Keratinocyte (primary cell): ENCODE data around the gene KCNG2. TPM values are rescaled to one million over a fixed set of nuclear protein-coding genes. Genes with fewer than 3 reads are reported as not detected.

Experiments
- DNase-seq: peaks from one replicate; pipeline ENCODE4 v3.0.0-alpha.2; 2011; ENCODE audit warnings: low read depth, missing footprints, low spot score
- FAIRE-seq: peaks from 2 replicates; lab custom pipeline; 2011; peaks lifted over from hg19 to GRCh38; lab: Jason Lieb, UNC
- H2AFZ ChIP-seq: 2 replicates; pipeline ENCODE4 v1.6.0; 2012; ENCODE audit warnings: low read length, control low read depth, inconsistent platforms; ENCODE audit not compliant: control insufficient read depth
- H3K27ac ChIP-seq: 2 replicates; pipeline ENCODE4 v1.5.1; 2011; ENCODE audit warnings: low read length; ENCODE audit not compliant: control insufficient read depth, insufficient read depth
- H3K27me3 ChIP-seq: 3 replicates; pipeline ENCODE4 v1.6.0; 2011; ENCODE audit warnings: low read length; ENCODE audit not compliant: control insufficient read depth, insufficient read depth; ENCODE audit errors: extremely low read depth
- H3K36me3 ChIP-seq, 2 experiments: 2 replicates in 1 of 2; 3 replicates in 1 of 2; pipeline ENCODE4 v1.5.1; 2011; ENCODE audit warnings: low read length in 2 of 2, mild to moderate bottlenecking in 1 of 2; ENCODE audit not compliant: control insufficient read depth in 2 of 2, insufficient read depth in 2 of 2; ENCODE audit errors: extremely low read depth in 1 of 2
- H3K4me1 ChIP-seq: 3 replicates; pipeline ENCODE4 v1.5.1; 2011; ENCODE audit warnings: low read length; ENCODE audit not compliant: control insufficient read depth, insufficient read depth; ENCODE audit errors: extremely low read depth
- H3K4me2 ChIP-seq: 3 replicates; pipeline ENCODE4 v1.6.0; 2011; ENCODE audit warnings: low read depth, low read length; ENCODE audit not compliant: control insufficient read depth, insufficient read depth; ENCODE audit errors: extremely low read depth
- H3K4me3 ChIP-seq, 3 experiments: fragments of 200-600 bp in 1 of 3; sonication (generic) in 1 of 3; 2 replicates in 2 of 3; 3 replicates in 1 of 3; pipeline ENCODE4 v1.5.1; 2011 to 2016; ENCODE audit warnings: low read length in 3 of 3, mild to moderate bottlenecking in 3 of 3, control low read depth in 2 of 3, inconsistent platforms in 1 of 3, low read depth in 1 of 3, mixed read lengths in 1 of 3, mixed run types in 1 of 3, moderate library complexity in 1 of 3; ENCODE audit not compliant: control insufficient read depth in 2 of 3, insufficient read depth in 2 of 3; ENCODE audit errors: extremely low read depth in 1 of 3
- H3K79me2 ChIP-seq: 2 replicates; pipeline ENCODE4 v1.6.0; 2012; ENCODE audit warnings: low read length; ENCODE audit not compliant: control insufficient read depth, insufficient read depth
- H3K9ac ChIP-seq: 3 replicates; pipeline ENCODE4 v1.6.0; 2011; ENCODE audit warnings: low read length; ENCODE audit not compliant: control insufficient read depth, insufficient read depth; ENCODE audit errors: extremely low read depth
- H3K9me1 ChIP-seq: 3 replicates; pipeline ENCODE4 v1.6.0; 2011; ENCODE audit warnings: low read length; ENCODE audit not compliant: control insufficient read depth, insufficient read depth; ENCODE audit errors: extremely low read depth
- H3K9me3 ChIP-seq: 2 replicates; pipeline ENCODE4 v1.5.1; 2012; ENCODE audit warnings: low read depth, low read length; ENCODE audit not compliant: control insufficient read depth
- H4K20me1 ChIP-seq: 3 replicates; pipeline ENCODE4 v1.6.0; 2011; ENCODE audit warnings: low read length; ENCODE audit not compliant: control insufficient read depth, insufficient read depth; ENCODE audit errors: extremely low read depth
- EZH2 ChIP-seq: IDR thresholded peaks from one replicate; pipeline ENCODE4 v1.6.1; 2012; ENCODE audit warnings: inconsistent platforms, mild to moderate bottlenecking, low read length, moderate library complexity
- dilution Hi-C: fragments of 300-500 bp; cut with MboI; formaldehyde crosslinking; loops from one replicate; pipeline ENCODE4 v1.7.0; 2020; ENCODE audit warnings: low sequenced_read_pairs; ENCODE audit not compliant: extremely low pct_ligation_motif_present
- polyA plus RNA-seq, 5 experiments: library from polyadenylated mRNA; depleted of rRNA in 3 of 5; stranded (reverse) in 3 of 5; stranded (forward) in 1 of 5; unstranded in 1 of 5; fragments of >200 nt; gene quantifications; 1 replicate in 1 of 5; 2 replicates in 3 of 5; 3 replicates in 1 of 5; pipeline versions ENCODE4 v1.2.1 to v1.2.3, GENCODE V29; 2011 to 2012; ENCODE audit warnings: missing spikeins in 2 of 5, low read depth in 1 of 5, low replicate concordance in 1 of 5
- TF ChIP-seq, protein P1 (sequence below), 3 experiments: IDR thresholded peaks in 1 of 3; conservative IDR thresholded peaks in 1 of 3; optimal IDR thresholded peaks in 1 of 3; 2 replicates in 2 of 3; 3 replicates in 1 of 3; pipeline versions ENCODE3 to v1.5.1; 2011; ENCODE audit warnings: low read length in 3 of 3, mild to moderate bottlenecking in 3 of 3, moderate library complexity in 2 of 3, control low read depth in 1 of 3, inconsistent platforms in 1 of 3; ENCODE audit not compliant: insufficient read depth in 2 of 3; ENCODE audit errors: extremely low read depth in 1 of 3

Gene KCNG2
- polyA plus RNA-seq, 1 donor (not counting 4 experiments of a cell fraction or from before 2014, with no cell fraction given), result not detected

DNA sequence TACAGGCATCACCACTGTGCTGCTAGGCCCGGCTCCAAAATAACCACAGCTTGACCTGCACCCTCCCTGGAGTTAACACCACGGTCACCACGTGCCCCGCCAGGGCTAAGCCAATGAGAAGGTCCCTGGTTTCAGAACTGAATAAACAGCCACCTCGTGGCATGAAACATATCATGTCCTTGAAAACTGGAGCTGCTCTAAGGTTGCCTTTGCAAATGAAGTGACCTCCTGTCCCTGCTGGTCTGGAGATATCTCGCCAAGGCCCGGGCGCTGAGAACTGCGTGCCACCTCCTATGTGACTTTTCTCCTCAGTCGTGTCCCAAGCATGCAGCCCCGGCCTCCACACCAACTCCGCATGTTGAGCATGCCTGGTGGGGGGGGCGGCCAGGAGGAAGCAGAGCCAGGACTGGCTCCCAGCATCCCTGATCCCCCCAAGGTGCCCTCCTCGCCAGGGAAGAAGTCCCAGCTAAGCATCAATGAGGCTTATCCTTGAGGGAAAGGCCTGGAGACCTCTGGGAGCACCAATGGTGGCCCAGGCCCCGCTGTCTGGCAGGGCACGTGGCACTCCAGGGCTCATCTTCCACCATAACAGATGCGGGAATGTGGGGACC lies 16.3 kb upstream of the KCNG2 start:
- DNase-seq (no peak), FAIRE-seq (no peak)
- no peaks in the 10 kb centered on the region for H3K79me2 ChIP-seq
- no peak overlapping the region for H3K4me2 ChIP-seq
- peaks cover 21% of the 10 kb centered on the region for H3K27me3 ChIP-seq
- dilution Hi-C loops, result no loop called here
- H3K4me3 ChIP-seq, result no peak overlapping the region
- no peaks in the 10 kb centered on the region for H4K20me1 ChIP-seq
- H3K9me3 ChIP-seq, result no peaks in the 10 kb centered on the region
- no peak overlapping the region for H3K9ac ChIP-seq
- H2AFZ ChIP-seq, result no peak overlapping the region
- H3K9me1 ChIP-seq, result no peaks in the 10 kb centered on the region
- no peaks in the 10 kb centered on the region for H3K36me3 ChIP-seq
- H3K27ac ChIP-seq, result no peak overlapping the region
- H3K4me1 ChIP-seq, result no peaks in the 10 kb centered on the region
- no peak for TF ChIP-seq EZH2
- TF ChIP-seq, protein P1, sequence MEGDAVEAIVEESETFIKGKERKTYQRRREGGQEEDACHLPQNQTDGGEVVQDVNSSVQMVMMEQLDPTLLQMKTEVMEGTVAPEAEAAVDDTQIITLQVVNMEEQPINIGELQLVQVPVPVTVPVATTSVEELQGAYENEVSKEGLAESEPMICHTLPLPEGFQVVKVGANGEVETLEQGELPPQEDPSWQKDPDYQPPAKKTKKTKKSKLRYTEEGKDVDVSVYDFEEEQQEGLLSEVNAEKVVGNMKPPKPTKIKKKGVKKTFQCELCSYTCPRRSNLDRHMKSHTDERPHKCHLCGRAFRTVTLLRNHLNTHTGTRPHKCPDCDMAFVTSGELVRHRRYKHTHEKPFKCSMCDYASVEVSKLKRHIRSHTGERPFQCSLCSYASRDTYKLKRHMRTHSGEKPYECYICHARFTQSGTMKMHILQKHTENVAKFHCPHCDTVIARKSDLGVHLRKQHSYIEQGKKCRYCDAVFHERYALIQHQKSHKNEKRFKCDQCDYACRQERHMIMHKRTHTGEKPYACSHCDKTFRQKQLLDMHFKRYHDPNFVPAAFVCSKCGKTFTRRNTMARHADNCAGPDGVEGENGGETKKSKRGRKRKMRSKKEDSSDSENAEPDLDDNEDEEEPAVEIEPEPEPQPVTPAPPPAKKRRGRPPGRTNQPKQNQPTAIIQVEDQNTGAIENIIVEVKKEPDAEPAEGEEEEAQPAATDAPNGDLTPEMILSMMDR (optimal IDR thresholded peaks at IDR 0.05 in 1 of 3, IDR thresholded peaks at IDR 0.05 in 1 of 3, conservative IDR thresholded peaks at IDR 0.05 in 1 of 3; ENCODE audit: extremely low read depth in 1 of 3, insufficient read depth in 2 of 3, low read length in 3 of 3), result no peak

DNA sequence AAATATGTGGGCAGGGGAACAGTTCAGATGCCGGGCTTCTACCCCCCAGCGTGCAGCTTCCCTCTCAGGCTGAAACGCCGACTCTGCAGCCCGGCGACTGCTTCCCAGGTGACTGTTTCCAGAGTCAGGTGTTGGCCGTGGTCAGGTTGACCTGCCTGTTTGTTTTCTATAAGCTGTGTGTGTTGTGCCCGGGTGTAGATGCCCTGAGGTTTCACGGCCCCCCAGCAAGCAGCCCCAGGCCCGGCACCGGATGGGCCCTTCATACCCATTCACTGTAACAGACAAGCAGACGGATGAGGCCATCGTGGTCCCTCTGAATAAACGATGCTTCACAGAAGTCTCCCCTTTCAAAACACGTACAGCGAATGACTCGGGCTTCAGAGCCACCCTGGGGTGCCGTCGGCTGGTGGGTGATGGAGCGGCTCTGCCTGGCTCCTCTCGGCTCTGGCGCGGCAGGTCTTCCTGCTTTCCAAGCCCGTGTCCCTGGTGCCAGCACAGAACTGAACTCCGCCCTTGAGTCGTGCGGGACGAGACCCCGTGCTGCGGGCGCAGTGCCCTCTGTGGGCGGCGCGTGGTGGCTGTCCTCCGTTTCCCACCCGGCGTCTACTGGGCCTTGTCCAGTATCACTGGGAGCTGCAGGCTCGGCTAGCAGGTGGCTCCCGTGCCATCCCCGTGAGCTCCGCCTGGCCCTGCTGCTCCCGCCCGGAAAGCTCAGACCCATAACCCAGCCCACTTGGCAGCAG lies 15.0 kb upstream of the KCNG2 start:
- H3K36me3 ChIP-seq, result no peaks in the 10 kb centered on the region
- DNase-seq (no peak), FAIRE-seq (no peak)
- no peaks in the 10 kb centered on the region for H3K9me1 ChIP-seq
- H2AFZ ChIP-seq, result no peak overlapping the region
- no peaks in the 10 kb centered on the region for H3K4me1 ChIP-seq
- H3K79me2 ChIP-seq, result no peaks in the 10 kb centered on the region
- dilution Hi-C loops, result no loop called here
- no peak overlapping the region for H3K4me3 ChIP-seq
- H3K27ac ChIP-seq, result no peak overlapping the region
- H3K9me3 ChIP-seq, result no peaks in the 10 kb centered on the region
- TF ChIP-seq, protein P1 (optimal IDR thresholded peaks at IDR 0.05 in 1 of 3, IDR thresholded peaks at IDR 0.05 in 1 of 3, conservative IDR thresholded peaks at IDR 0.05 in 1 of 3; ENCODE audit: extremely low read depth in 1 of 3, insufficient read depth in 2 of 3, low read length in 3 of 3), result no peak
- no peak for TF ChIP-seq EZH2
- no peak overlapping the region for H3K9ac ChIP-seq
- H3K27me3 ChIP-seq, result peaks cover 29% of the 10 kb centered on the region
- no peaks in the 10 kb centered on the region for H4K20me1 ChIP-seq
- H3K4me2 ChIP-seq, result no peak overlapping the region
